ENCODE measurements around the gene SREK1.

SREK1 gene

DNA sequence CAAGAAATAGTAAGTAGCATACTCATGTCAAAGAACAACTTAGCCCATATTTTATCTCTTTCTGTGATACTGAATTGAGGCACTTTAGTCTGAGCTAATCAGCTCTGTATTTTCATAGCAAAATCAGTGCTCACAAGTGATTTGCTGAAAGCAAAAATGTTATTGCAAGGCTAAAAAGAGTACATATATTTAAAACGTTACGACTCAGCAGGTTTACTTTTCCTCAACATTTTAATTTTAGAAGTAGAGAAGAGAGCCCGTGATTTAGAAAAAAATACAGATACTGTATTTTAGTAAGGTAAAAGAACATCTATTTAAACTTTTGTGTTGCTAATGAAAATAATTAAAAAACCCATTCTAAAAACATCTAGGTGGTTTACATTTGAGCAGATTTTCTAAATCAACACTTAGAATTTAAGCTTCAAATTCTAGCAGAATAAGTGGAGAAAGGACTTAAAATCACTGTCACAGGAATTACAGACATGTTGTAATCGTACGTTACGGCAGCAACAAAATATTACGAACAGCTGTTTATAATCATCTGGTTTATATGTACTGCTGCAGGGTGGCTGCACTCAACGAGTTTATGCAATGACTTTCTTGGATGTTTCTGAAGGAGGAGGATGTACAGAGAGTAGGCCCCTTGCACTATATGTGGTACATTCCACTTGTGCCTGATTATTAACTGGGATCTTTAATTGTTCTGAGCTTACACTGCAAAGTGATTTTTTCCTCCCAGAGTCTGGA, 20.1 kb downstream of the SREK1 start:
- DNase-seq (ENCODE audit: low read depth in 3 of 3, low spot score in 1 of 3): no peak

DNA sequence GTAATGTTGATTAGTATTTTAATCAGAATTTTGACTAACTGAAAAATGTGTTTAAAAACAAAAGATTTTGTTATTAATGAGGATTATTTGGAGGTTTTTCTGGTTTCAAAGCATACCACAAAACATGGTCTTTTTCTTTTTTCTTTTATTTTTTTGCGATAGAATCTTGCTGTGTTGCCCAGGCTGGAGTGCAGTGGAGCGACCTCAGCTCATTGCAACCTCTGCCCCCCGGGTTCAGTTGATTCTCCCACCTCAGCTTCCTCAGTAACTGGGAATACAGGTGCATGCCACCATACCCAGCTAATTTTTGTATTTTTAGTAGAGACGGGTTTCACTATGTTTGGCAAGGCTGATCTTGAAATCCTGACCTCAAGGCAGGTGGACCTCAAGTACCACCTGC, 24.1 kb downstream of the SREK1 start:
- no peak for DNase-seq (ENCODE audit: low read depth in 3 of 3, low spot score in 1 of 3)

DNA sequence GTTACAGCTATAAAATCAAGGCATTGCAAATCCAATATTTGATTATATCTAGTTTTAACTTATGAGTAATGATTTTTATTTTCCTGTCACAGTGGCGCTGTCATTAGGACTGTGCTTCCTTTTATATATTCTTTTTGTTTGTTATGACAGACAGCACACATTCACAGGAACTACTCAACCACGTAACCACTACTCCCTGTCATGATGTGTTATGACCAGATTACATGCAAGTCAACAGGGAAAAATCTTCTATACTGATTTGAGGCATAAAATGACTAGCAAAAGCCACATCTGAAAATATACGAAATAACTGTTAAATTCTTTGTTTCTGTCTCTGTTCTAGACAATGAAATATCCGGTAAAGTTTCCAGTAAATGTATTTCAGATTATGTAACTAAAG, 25.4 kb downstream of the SREK1 start:
- no peak for DNase-seq (ENCODE audit: low read depth in 3 of 3, low spot score in 1 of 3)

DNA sequence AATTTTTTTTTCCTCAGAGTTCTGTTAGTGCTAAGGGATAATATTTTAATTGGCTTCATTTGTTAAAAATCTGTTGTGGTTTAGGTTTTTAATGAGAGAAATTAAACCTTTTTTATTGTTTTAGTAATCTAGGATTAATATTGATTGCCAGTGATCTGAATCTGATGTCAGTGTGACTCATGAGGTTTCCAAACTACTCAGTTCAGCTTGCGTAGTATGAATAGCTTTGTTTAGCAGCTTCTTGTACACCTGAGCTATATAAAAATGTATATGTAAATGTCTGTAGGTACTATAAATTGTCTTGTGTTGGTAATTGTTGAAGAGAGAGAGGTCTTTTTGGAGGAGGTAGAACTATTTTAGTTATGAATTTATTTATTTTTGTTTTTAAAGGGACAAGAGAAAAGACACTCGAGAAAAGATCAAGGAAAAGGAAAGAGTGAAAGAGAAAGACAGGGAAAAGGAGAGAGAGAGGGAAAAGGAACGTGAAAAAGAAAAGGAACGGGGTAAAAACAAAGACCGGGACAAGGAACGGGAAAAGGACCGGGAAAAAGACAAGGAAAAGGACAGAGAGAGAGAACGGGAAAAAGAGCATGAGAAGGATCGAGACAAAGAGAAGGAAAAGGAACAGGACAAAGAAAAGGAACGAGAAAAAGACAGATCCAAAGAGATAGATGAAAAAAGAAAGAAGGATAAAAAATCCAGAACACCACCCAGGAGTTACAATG, 26.3 kb downstream of the SREK1 start:
- DNase-seq (ENCODE audit: low read depth in 3 of 3, low spot score in 1 of 3): no peak

- peak in 2 of 3 donors; percentile 6 to 13 for DNase-seq (ENCODE audit: low read depth in 3 of 3, low spot score in 1 of 3)
Observed at GRCh38 chr5:66171349-66172344, 27.5 kb downstream of the SREK1 start.

DNA sequence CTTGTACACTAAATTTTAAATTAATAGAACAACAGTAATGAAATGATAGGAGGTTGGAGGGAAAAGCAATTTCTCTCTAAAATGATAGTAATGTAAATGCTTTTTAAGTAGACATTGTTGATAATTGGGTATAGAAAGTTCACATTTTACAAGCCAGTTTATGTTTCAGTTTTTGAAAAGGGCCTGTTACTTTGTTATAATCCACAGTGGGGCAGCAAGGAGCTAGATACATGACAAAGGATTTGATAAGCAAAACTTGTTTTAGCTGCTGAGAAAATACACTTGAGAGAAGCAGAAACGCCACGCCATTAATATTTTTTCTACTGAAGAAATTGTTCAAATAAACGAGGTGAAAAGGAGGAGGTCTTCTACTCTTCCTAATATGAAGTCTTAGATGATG, 30.2 kb downstream of the SREK1 start:
- no peak for DNase-seq (ENCODE audit: low read depth in 3 of 3, low spot score in 1 of 3)

GRCh38 chr5:66178799-66179198, 34.7 kb downstream of the SREK1 start:
- no peak for DNase-seq (ENCODE audit: low read depth in 3 of 3, low spot score in 1 of 3)

- no peak for DNase-seq (ENCODE audit: low read depth in 3 of 3, low spot score in 1 of 3)
Observed at GRCh38 chr5:66179297-66180051, 35.4 kb downstream of the SREK1 start.

GRCh38 chr5:66180282-66181155, 36.4 kb downstream of the SREK1 start:
- no peak for DNase-seq (ENCODE audit: low read depth in 3 of 3, low spot score in 1 of 3)

GRCh38 chr5:66186108-66186507, 42.0 kb downstream of the SREK1 start:
- no peak for DNase-seq (ENCODE audit: low read depth in 3 of 3, low spot score in 1 of 3)

DNA sequence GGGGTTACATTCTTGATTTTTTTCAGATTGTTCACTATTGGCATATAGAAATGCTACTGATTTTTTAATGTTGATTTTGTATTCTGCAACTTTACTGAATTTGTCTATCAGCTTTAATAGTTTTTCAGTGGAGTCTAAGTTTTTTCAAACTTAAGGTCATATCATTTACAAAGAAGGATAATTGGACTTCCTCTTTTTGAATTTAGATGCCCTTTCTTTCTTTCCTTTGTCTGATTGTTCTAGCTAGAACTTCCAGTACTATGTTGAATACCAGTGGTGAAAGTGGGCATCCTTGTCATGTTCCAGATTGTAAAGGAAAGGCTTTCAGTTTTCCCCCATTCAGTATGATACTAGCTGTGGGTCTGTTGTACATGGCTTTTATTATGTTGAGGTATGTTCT, 49.3 kb downstream of the SREK1 start:
- DNase-seq (ENCODE audit: low read depth in 3 of 3, low spot score in 1 of 3): no peak

DNA sequence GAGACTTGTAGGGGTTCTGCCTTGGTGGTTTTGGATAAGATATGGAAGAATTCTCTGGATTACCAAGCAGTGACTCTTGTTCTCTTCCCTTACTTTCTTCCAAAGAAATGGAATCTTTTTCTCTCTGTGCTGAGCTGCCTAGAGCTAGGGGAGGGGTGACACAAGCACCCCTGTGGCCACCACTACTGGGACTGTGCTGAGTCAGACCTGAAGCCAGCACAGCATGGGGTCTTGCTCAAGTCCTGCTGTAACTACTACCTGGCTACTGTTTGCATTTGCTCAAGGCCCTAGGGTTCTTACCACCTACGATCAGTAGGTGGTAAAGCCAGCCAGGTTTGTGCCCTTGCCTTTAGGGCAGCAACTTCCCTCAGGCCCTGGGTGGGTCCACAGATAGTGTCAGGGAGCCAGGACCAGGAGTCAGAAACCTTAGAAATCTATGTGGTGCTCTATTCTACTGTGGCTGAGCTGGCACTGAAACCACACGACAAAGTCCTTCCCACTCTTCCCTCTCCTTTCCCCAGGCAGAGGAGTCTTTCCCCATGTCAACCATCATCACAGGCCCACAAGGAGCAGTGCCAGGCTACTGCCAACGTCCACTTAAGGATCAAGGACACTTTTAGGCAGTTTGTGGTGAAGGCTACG, 53.8 kb downstream of the SREK1 start:
- no peak for DNase-seq (ENCODE audit: low read depth in 3 of 3, low spot score in 1 of 3)

- DNase-seq (ENCODE audit: low read depth in 3 of 3, low spot score in 1 of 3): no peak
Observed at GRCh38 chr5:66198837-66199236, 54.7 kb downstream of the SREK1 start.

DNA sequence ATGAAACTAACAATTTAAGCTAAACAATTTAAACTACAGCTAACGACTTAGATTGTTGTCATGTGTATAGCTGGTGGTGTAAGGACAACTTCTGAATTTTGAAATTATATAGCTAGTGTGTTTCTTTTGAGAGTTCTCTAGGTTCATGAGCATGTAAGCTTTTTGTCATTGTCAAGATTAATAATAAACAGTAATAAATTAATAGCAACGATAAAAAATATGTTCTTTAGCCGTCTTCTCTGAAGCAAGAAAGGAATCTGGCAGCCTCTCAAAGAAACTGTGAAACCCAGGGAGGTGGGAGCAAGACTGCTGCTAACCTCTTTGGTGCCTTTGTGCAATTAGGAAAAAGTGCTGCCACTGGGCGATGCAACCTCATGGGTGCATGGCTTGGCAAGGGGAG, 59.4 kb downstream of the SREK1 start:
- no peak for DNase-seq (ENCODE audit: low read depth in 3 of 3, low spot score in 1 of 3)

DNA sequence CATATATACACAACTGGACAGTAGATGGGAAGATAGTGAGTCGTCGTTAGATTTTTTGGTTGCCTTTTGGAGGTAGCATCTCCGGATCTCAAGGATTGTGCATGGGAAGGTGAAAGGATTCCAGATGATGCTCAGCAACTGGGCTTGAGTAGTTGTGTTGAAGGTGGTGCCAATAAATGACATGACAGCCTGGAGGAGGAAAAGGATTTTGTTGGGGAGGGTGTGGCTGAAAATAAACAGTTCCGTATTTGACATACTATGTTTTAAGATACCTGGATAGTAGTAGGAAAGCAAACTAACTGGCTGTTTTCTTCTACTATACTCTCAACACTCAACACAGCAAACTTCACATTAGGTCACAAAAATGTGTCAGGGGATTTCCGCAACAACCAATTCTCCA, 62.4 kb downstream of the SREK1 start:
- DNase-seq (ENCODE audit: low read depth in 3 of 3, low spot score in 1 of 3): no peak

- DNase-seq (ENCODE audit: low read depth in 3 of 3, low spot score in 1 of 3): no peak
Observed at GRCh38 chr5:66207800-66208561, 63.9 kb downstream of the SREK1 start.

DNA sequence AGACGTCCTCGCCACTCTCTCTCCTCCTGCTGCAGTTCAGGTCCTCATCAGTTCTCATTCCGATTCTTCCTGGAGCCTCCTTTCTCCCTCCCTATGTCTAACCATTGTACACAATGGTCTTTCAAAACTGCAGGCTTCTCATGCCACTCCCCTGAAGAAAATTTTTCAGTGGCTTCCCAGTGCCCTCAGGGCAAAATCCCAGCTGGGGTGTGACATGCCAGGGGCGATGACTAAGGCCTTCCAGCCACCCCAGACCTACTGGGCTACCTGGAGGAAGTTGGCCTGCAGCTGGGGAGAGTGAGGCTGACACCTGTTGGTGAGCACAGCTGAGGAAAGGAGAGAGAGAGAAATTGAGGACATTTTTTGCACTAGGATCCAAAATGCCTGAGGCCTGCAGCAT, 65.2 kb downstream of the SREK1 start:
- no peak for DNase-seq (ENCODE audit: low read depth in 3 of 3, low spot score in 1 of 3)

GRCh38 chr5:66209794-66210193, 65.7 kb downstream of the SREK1 start:
- DNase-seq (ENCODE audit: low read depth in 3 of 3, low spot score in 1 of 3): no peak

DNA sequence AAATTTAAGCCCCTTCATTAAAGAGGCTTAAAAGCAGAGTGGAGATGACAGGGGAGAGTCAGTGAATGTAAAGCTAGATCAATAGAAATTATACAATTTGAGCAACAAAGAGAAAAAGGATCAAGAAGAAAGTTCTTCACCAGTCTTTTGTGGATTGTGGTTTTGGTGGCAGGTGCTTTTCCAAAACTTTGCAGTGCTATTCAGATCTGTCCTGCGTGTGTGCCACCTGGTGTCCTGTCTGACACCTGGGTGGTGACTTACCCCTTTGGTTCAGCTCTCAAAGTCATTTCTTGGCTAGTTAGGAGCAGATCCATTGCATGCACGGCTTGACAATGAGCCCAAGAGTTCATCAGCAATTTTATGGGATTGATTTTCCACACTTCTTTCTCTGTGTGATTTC, 69.4 kb downstream of the SREK1 start:
- no peak for DNase-seq (ENCODE audit: low read depth in 3 of 3, low spot score in 1 of 3)
